Limb (tissue), 2 donors: Measurements from ENCODE around the gene WDR81.
"Not testable (repeated sequence)": the region's sequence is repeated elsewhere in the genome, so short reads cannot be mapped to it uniquely, and the experiment has no call there.

Experiments
- DNase-seq, 2 donors: peaks; one replicate each; pipeline ENCODE4 v3.0.0-alpha.2; 2016; ENCODE audit errors: extremely low spot score in 2 of 2

Gene WDR81

DNA sequence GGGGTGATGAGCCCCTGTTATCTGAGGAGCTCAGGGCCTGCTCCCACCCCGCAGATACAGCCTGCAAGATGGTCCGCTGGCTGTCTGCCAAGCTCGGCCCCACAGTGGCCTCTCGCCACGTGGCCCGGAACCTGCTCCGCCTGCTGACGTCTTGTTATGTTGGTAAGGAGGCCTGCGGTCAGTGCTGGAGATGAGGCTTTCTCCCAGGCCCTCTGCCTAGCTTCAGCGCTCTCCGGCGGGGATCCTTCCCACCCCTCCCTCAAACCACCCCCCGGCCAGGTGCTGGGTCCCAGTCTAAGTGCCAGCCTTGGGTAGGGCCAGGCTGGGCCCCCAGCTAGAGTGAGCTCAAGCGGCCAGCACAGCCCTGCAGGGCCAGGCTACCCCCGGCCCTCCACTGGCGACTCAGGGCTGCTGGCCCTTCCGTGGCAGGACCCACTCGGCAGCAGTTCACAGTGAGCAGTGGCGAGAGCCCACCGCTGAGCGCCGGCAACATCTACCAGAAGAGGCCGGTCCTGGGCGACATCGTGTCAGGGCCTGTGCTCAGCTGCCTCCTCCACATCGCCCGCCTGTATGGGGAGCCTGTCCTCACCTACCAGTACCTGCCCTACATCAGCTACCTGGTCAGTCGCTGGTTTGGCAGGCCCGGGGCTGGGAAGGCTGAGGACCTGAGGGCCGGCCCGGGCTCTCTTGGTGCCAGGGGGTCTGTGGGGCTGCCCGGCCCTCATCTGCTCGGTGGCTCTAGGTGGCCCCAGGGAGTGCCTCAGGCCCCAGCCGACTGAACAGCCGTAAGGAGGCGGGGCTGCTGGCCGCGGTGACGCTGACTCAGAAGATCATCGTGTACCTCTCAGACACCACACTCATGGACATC lies 6.1 kb downstream of the WDR81 start:
- peak; percentile 47 to 78 for DNase-seq

DNA sequence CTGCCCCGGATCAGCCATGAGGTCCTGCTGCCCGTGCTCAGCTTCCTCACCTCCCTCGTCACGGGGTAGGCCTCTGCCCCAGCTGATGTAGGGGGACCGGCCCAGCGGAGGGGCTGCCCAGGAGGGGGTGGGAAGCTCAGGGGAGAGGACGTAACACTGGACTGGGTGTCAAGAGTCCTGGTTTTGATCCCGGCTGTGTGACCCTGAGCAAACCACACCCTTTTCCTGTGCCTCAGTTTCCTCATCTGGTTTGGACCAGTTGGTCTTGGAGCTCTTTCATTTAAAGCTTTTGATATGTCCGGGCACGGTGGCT lies 6.6 kb downstream of the WDR81 start:
- no peak for DNase-seq

- DNase-seq = no peak
Observed at GRCh38 chr17:1732241-1732832, 7.8 kb downstream of the WDR81 start.

- DNase-seq = no peak
Observed at GRCh38 chr17:1732833-1733321, 8.4 kb downstream of the WDR81 start.

- DNase-seq = no peak
Observed at GRCh38 chr17:1733759-1734158, 9.3 kb downstream of the WDR81 start.

- no peak for DNase-seq
Observed at GRCh38 chr17:1735418-1735817, 10.9 kb downstream of the WDR81 start.

DNA sequence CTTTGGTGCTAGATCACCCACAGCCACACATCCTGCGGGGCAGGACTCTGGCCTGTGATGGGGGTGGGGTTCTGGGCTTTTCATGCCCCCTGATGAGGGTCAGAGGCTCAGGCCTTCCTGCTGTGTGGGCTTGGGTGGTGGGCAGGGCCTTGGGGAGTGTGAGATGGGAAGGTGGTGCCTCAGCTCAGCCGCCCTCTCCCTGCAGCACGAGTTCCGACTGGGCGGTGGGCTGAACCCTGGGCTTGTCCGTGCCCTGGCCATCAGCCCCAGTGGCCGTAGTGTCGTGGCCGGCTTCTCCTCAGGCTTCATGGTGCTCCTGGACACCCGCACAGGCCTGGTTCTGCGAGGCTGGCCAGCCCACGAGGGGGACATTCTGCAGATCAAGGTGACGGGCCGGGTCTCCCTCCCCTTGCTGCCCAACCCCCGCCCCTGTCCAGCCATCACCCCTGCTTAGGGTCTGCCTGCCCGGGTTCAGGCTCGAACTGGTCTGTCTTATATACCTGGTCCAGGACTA lies 11.4 kb downstream of the WDR81 start:
- DNase-seq = peak in 1 of 2 donors; percentile 21

- peak; percentile 31 to 32 for DNase-seq
Observed at GRCh38 chr17:1736348-1737281, 12.1 kb downstream of the WDR81 start.

GRCh38 chr17:1737531-1738291 lies 13.2 kb downstream of the WDR81 start:
- peak in 1 of 2 donors; percentile 22 for DNase-seq

- not testable (repeated sequence) for DNase-seq
Observed at GRCh38 chr17:1741899-1742298, 17.4 kb downstream of the WDR81 start.

DNA sequence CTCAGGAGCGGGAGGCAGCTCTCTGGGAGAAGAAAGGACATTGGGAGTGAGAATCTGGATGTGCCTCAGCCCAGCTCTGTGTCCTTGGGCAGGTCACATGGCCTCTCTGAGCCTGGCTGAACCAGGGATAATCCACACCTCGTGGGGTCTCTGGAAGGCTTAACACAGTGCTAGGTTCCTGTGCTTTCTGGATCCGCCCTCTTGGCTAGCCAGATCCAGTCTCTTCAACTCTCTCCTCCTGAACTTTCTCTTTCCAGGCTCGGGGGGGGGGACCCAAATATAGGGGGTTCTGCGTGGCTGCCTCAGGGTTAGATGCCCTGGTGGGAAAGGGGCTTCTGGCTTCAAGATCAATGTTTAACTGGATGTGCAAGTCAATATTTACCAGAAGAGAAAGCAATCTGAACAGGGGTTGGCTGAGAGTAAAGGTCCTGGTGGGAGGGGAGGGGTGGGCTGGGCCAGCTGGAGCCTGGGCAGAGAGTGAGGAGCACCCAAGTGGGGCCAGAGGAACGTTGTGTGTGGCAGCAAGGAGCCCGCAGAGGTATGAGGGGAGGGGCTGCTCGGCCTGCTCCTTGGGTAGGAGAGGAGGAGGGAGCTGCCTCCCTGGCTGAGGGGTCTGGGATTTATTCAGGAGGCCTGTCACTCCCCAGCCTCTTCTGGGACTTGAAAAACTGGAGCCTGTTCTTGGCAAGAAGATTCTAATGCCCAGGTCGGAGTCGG lies 18.0 kb downstream of the WDR81 start, which contains the start of gene SERPINF2:
Gene SERPINF2 (plus strand): TSS at position 501 of the 717 bp plus-strand sequence. CDS start 2,125 bp downstream, outside the sequence.
- peak in 1 of 2 donors; percentile 21 for DNase-seq

GRCh38 chr17:1743088-1743439 lies 18.6 kb downstream of the WDR81 start:
- no peak for DNase-seq

- DNase-seq = no peak
Observed at GRCh38 chr17:1744551-1745512, 20.3 kb downstream of the WDR81 start.

DNA sequence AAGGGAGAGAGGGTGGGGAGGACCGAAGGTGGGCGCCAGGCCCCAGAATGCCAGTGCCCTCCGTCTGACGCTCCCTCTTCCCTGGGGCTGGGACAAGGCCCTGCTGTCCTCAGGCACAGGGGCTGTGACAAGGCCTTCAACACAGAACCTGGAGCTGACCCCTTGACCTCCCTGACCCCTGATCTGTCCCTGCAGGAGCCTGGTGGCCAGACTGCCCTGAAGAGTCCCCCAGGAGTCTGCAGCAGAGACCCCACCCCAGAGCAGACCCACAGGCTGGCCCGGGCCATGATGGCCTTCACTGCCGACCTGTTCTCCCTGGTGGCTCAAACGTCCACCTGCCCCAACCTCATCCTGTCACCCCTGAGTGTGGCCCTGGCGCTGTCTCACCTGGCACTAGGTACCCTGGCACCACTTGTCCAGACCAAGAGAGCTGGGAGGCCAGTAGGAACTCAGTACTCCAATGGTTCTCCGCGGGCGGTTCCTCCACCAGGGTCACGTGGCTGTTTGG lies 21.1 kb downstream of the WDR81 start:
- no peak for DNase-seq

- DNase-seq = peak in 1 of 2 donors; percentile 25
Observed at GRCh38 chr17:1746975-1747543, 22.6 kb downstream of the WDR81 start.

- DNase-seq = no peak
Observed at GRCh38 chr17:1750628-1751027, 26.1 kb downstream of the WDR81 start.

DNA sequence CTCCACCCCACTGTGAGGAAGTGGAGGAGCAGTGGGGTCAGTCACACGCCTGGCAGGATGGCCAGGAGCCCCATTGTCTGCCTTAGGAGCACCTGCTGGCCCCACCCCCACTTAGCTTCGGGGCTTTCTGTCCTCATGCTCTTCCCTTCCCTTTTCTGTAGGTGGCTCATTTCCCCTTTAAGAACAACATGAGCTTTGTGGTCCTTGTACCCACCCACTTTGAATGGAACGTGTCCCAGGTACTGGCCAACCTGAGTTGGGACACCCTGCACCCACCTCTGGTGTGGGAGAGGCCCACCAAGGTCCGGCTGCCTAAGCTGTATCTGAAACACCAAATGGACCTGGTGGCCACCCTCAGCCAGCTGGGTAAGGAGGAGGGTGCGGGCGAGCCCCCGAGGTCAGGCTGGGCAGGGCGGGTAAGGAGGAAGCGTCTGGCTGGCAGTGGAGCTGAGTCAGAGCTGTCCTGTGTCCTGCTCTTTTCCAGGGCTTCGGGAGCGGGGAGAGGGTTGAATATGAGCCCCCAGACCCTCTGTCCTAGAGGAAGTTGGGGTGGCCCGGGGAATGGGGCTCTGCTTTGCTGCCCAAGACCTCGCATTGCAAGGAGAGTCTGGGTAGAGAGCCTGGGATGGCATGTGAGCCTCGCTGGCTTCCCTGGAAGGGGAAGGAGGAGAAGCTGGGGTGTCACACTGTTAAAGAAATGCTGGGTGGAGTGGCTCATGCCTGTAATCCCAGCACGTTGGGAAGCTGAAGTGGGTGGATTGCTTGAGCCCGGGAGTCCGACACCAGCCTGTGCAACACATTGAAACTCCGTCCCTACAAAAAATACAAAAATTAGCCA lies 28.1 kb downstream of the WDR81 start:
- DNase-seq = no peak
